ENCODE measurements around the gene DYNC1I2. TPM values are rescaled to one million over a fixed set of nuclear protein-coding genes. Genes with fewer than 3 reads are reported as not detected.

The DYNC1I2 gene
- 56.4 and 58.5 TPM in 2 replicates for total RNA-seq (2014; rRNA removed)
- percentile 86 among the genes with signal in this experiment for Bru-seq, nascent RNA
- percentile 75 among the genes with signal in this experiment for BruChase-seq, experiment 1, labeled RNA remaining after a 6-hour chase
- BruChase-seq, experiment 2, labeled RNA remaining after a 2-hour chase, result percentile 79 among the genes with signal in this experiment
- long read RNA-seq, transcript DYNC1I2-201 (16 exons, 2,589 nt), result minor isoform, 26 of 93 reads
- long read RNA-seq, transcript DYNC1I2-203 (16 exons, 2,572 nt), result major isoform, 41 of 93 reads
- long read RNA-seq, partial matches to known transcripts, result 22 of 93 reads
- long read RNA-seq, other reads (novel, unspliced or antisense), result 2 of 93 reads

DNA sequence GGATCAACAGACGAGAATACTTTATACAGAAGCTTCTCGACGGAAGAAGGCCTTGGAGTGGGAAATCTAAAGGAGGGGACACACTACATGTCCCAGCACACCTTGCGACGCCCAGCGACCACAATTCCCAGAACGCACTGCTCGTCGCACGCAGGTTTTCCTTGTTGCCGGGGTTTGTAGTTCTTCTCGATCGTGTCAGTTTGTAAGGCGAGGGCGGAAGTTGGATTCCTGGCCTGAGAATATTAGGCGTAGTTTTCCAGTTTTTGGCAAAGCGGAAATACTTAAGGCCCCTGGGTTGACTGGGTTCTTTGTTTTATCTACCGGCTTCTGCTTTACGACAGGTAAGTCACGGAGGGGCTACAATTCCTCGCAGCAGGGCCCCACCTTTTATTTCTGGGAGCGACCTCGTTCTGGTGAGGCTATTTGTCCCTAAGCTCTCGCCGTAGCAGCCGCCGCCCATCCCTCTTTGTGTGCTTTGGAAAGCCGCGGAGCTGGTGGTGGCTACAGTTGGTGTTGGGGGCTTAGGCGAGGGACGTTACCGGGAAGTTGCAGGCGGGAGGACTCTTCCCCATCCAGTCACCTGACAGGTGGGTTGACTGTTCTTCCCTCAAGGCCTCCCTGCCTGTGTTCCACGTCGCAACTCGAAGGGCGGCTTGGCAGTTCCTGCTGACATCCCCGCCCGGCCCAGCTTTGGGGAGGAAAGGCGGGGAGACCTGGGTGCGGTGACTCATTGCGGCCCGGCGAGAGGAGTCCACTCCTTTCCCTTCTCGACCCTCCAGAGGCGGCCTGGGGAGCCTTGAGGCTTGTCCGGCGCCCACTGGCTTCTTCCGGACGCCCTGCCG lies at the start of gene DYNC1I2:
Gene DYNC1I2, plus strand, starts transcription at position 183 of the 842 bp plus-strand sequence. CDS start 2,687 bp downstream, outside the sequence.
- H2AFZ ChIP-seq (ENCODE audit: low read length), result peak within 1 kb of the TSS; percentile 94
- ChIA-PET POLR2A (ENCODE audit: unreplicated experiment) (interaction anchor here (0.6 kb wide), 2 partner anchors 173 to 235 kb away, joined by 3 read pairs; no protein-coding TSS in a partner anchor), CTCF (interaction anchor here (1.0 kb wide), 1 partner anchor 92 kb away, joined by 3 read pairs; no protein-coding TSS in a partner anchor)
- peaks cover 11% of the 10 kb centered on the region for H3K4me1 ChIP-seq (ENCODE audit: insufficient read depth, low read length)
- peaks cover 14% of the 10 kb centered on the region for H4K20me1 ChIP-seq (ENCODE audit: low read length)
- H3F3A ChIP-seq (ENCODE audit: low read length, unreplicated experiment), result no peaks in the 10 kb centered on the region
- DNase-seq (peak; percentile 91), ATAC-seq (peak; percentile 97)
- H3K27me3 ChIP-seq (ENCODE audit: low read length), result peaks cover 10% of the 10 kb centered on the region; the same call in 1 of the 2 replicates
- H3K27ac ChIP-seq (ENCODE audit: low read length), result peak within 1 kb of the TSS; percentile 80
- H3K9me2 ChIP-seq (replicated peaks; ENCODE audit: low read length), result no peaks in the 10 kb centered on the region
- peak within 1 kb of the TSS; percentile 90 for H3K4me3 ChIP-seq (ENCODE audit: low read length)
- H3K9ac ChIP-seq (ENCODE audit: low read length), result peak within 1 kb of the TSS; percentile 89
- intact Hi-C loops (cut with micrococcal nuclease), result no loop called here
- H3K36me3 ChIP-seq (ENCODE audit: low read depth, low read length), result peaks cover 13% of the 10 kb centered on the region; the same call in 1 of the 2 replicates
- H3K4me2 ChIP-seq (ENCODE audit: low read length), result peak within 1 kb of the TSS; percentile 95
- H3K9me3 ChIP-seq (ENCODE audit: low read length), result no peaks in the 10 kb centered on the region
- H3K79me2 ChIP-seq (ENCODE audit: low read length), result peaks cover 49% of the 10 kb centered on the region
- TF ChIP-seq CTCF (conservative IDR thresholded peaks at IDR 0.05; ENCODE audit: low read depth, low read length) (no peak), EZH2phosphoT487 (IDR thresholded peaks at IDR 0.05; ENCODE audit: borderline replicate concordance, low read length) (no peak), EZH2 (IDR thresholded peaks at IDR 0.05; ENCODE audit: low read length, unreplicated experiment) (no peak)
- BruUV-seq (replicated peaks), result TSS peak; percentile 79

DNA sequence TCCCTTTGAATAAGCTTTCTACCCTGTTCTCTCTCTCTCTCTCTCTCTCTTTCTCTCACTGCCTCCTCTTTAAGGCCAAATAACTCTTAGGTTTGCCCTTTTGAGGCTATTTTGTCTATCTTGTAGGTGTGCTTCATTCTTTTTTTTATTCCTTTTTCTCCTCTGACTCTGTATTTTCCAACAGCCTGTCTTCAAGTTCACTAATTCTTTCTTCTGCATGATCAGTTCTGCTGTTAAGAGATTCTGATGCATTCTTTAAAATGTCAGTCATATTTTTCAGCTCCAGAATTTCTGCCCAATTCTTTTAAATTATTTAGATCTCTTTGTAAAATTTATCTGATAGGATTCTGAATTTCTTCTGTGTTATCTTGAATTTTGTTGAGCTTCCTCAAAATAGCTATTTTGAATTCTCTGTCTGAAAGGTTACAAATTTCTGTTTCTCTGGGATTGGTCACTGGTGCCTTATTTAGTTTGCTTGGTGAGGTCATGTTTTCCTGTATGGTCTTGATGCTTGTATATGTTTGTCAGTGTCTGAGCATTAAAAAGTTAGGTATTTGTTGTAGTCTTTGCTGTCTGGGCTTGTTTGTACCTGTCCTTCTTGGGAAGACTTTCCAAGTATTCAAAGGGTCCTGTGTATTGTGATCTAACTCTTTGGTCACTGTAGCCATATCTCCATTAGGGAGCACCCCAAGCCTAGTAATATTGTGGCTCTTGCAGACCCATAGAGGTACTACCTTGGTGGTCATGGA lies 35.4 kb upstream of the DYNC1I2 start:
- DNase-seq, result no peak
- no TSS peak for BruUV-seq (replicated peaks)

More for the DNA sequence above, 35.4 kb upstream of the DYNC1I2 start:
- no peak overlapping the region for H2AFZ ChIP-seq (ENCODE audit: low read length)
- no peak overlapping the region for H3K4me2 ChIP-seq (ENCODE audit: low read length)
- H3K9me2 ChIP-seq (replicated peaks; ENCODE audit: low read length), result no peaks in the 10 kb centered on the region
- intact Hi-C loops (cut with micrococcal nuclease), result no loop called here
- POLR2A ChIA-PET (ENCODE audit: unreplicated experiment), result no interaction called here
- H3K9ac ChIP-seq (ENCODE audit: low read length), result no peak overlapping the region
- TF ChIP-seq EZH2 (IDR thresholded peaks at IDR 0.05; ENCODE audit: low read length, unreplicated experiment) (no peak), EZH2phosphoT487 (IDR thresholded peaks at IDR 0.05; ENCODE audit: borderline replicate concordance, low read length) (no peak), CTCF (conservative IDR thresholded peaks at IDR 0.05; ENCODE audit: low read depth, low read length) (no peak)
- H3K27ac ChIP-seq (ENCODE audit: low read length), result no peak overlapping the region
- no peaks in the 10 kb centered on the region for H3K79me2 ChIP-seq (ENCODE audit: low read length)
- H3K27me3 ChIP-seq (ENCODE audit: low read length), result peaks cover 24% of the 10 kb centered on the region
- H3K9me3 ChIP-seq (ENCODE audit: low read length), result 0 out of 2 replicates have a peak, but pooled peaks cover 2% of the 10 kb centered on the region
- no peaks in the 10 kb centered on the region for H4K20me1 ChIP-seq (ENCODE audit: low read length)
- CTCF ChIA-PET, result no interaction called here
- no peaks in the 10 kb centered on the region for H3K4me1 ChIP-seq (ENCODE audit: insufficient read depth, low read length)
- ATAC-seq, result no peak
- no peaks in the 10 kb centered on the region for H3K36me3 ChIP-seq (ENCODE audit: low read depth, low read length)
- no peak overlapping the region for H3K4me3 ChIP-seq (ENCODE audit: low read length)
- no peaks in the 10 kb centered on the region for H3F3A ChIP-seq (ENCODE audit: low read length, unreplicated experiment)

All from PC-3 (cell line).